Central memory CD8-positive, alpha-beta T cell (primary cell): ENCODE results near the gene ICOSLG.
"Not testable (repeated sequence)": the region's sequence is repeated elsewhere in the genome, so short reads cannot be mapped to it uniquely, and the experiment has no call there.

ENCODE experiments used
- ATAC-seq: fragments of 150-1000 bp; cut with Tn5 transposase; replicated peaks from 2 replicates; pipeline ENCODE4 v1.10.0; 2022; ENCODE audit warnings: mild to moderate bottlenecking, moderate FRiP score, moderate number of reproducible peaks; ENCODE audit not compliant: poor library complexity, severe bottlenecking; ENCODE audit errors: extremely low read depth
- DNase-seq, 2 donors: peaks; one replicate each; pipeline ENCODE4 v3.0.0; 2021; ENCODE audit warnings: low spot score in 2 of 2
- H3K27ac Mint-ChIP-seq: one replicate; pipeline ENCODE4 v1.8.0; 2022; ENCODE audit warnings: low read depth, mild to moderate bottlenecking, moderate library complexity, mixed read lengths
- H3K27me3 Mint-ChIP-seq: one replicate; pipeline ENCODE4 v1.8.0; 2022; ENCODE audit warnings: mixed read lengths
- H3K36me3 Mint-ChIP-seq: one replicate; pipeline ENCODE4 v1.8.0; 2022; ENCODE audit warnings: mild to moderate bottlenecking, moderate library complexity, mixed read lengths; ENCODE audit not compliant: insufficient read depth
- H3K4me1 Mint-ChIP-seq: one replicate; pipeline ENCODE4 v1.8.0; 2022; ENCODE audit warnings: mixed read lengths
- H3K4me3 Mint-ChIP-seq: one replicate; pipeline ENCODE4 v1.8.0; 2022; ENCODE audit warnings: mild to moderate bottlenecking, moderate library complexity, mixed read lengths
- H3K9me3 Mint-ChIP-seq: one replicate; pipeline ENCODE4 v1.8.0; 2022; ENCODE audit warnings: mixed read lengths

The ICOSLG gene, protein sequence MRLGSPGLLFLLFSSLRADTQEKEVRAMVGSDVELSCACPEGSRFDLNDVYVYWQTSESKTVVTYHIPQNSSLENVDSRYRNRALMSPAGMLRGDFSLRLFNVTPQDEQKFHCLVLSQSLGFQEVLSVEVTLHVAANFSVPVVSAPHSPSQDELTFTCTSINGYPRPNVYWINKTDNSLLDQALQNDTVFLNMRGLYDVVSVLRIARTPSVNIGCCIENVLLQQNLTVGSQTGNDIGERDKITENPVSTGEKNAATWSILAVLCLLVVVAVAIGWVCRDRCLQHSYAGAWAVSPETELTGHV

DNA sequence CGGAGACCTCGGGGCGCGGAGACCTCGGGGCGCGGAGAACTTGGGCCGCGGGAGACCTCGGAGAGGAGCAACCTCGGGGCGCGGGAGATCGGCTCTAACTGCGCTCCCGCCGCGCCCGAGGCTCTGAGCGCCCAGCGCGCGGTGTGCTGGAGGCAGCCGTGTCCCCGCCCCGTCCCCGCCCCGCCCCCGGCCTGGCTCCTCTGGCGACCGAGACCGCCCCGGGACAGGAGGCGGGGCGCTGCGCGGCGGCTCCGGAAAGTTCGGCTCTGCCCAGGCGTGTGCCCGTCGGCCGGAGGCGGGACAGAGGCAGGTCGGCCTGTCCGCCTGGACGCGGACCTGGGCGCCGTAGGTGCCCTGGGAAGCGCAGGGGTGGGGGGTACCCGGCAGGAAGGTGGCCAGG is at the start of gene ICOSLG:
Gene ICOSLG, minus strand, starts transcription at position 102 of the 400 bp plus-strand sequence. CDS start 126 bp downstream, outside the sequence.
- not testable (repeated sequence) for H3K4me1 Mint-ChIP-seq, H3K27me3 Mint-ChIP-seq, DNase-seq, H3K36me3 Mint-ChIP-seq, H3K9me3 Mint-ChIP-seq, H3K27ac Mint-ChIP-seq, H3K4me3 Mint-ChIP-seq
- peak; percentile 30 for ATAC-seq

DNA sequence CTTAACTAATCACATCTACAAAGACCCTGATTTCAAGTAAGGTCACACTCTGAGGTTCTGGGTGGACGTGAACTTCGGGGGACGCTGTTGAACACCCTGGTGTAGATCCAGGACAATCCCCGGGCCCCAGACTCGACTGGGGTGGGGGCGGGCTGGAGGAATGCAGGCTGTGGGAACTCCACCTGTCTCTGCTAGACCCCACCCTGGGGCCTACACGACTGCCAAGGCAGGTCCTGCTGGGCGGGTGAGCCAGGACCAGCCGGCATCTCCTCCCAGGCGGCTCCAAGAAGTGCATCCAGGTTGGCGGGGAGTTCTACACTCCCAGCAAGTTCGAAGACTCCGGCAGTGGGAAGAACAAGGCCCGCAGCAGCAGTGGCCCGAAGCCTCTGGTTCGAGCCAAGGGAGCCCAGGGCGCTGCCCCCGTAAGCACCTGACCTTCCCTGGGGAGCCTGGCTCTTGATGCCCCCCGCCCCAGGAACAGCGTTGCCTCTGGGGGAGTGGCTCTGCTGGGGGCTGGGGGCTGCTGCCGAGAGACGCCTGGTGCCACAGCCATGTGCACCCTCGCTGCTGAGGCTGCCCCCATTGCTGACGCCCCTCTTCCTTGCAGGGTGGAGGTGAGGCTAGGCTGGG is 48.8 kb upstream of the ICOSLG start:
- no peak for DNase-seq
- Mint-ChIP-seq H3K9me3 (no peaks in the 10 kb centered on the region), H3K36me3 (peaks cover 2% of the 10 kb centered on the region), H3K27ac (no peak overlapping the region), H3K4me3 (no peak overlapping the region), H3K27me3 (peaks cover 9% of the 10 kb centered on the region), H3K4me1 (peaks cover 5% of the 10 kb centered on the region)
- ATAC-seq: no peak

DNA sequence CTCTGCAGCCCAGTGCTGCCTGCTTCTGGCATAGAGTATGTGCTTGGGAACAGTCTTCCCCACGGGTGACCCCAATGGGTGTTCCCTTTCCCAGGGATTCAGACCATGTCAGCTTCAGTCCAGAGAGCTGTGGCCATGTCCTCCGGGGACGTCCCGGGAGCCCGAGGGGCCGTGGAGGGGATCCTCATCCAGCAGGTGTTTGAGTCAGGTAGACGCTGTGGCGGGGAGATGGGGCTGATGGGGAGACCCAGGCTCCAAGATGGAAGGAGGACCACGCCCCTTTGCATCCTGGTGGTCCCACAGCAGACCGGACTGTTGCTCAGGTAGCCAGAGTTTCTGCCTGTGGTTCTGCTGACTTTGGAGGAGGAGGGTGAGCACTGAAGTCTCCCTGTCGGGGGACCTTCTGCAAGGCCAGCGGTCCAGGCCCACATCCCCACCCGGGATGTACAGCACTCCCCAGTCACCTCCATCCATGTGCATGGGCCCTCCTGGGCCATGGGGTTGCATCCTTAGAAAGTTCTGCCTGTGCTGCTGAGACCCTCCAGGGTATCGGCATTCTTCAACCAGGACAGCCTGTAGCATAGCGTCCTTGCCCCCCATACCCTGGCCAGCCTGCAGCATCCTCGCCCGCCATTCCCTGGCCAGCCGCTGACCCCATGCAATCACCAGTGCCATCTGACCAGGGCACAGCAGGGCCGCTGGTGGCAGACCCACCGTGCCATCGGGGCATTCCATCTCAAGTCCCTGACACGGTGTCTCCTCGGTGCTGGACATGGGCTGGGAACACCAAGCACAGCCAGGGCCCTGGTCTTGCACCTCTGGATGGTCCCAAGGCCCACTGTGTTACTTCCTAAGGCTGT is 47.7 kb upstream of the ICOSLG start:
- peaks cover 2% of the 10 kb centered on the region for H3K36me3 Mint-ChIP-seq
- ATAC-seq: no peak
- no peaks in the 10 kb centered on the region for H3K9me3 Mint-ChIP-seq
- H3K4me3 Mint-ChIP-seq: no peak overlapping the region
- no peak overlapping the region for H3K27ac Mint-ChIP-seq
- H3K27me3 Mint-ChIP-seq: peaks cover 9% of the 10 kb centered on the region
- peaks cover 5% of the 10 kb centered on the region for H3K4me1 Mint-ChIP-seq
- no peak for DNase-seq

DNA sequence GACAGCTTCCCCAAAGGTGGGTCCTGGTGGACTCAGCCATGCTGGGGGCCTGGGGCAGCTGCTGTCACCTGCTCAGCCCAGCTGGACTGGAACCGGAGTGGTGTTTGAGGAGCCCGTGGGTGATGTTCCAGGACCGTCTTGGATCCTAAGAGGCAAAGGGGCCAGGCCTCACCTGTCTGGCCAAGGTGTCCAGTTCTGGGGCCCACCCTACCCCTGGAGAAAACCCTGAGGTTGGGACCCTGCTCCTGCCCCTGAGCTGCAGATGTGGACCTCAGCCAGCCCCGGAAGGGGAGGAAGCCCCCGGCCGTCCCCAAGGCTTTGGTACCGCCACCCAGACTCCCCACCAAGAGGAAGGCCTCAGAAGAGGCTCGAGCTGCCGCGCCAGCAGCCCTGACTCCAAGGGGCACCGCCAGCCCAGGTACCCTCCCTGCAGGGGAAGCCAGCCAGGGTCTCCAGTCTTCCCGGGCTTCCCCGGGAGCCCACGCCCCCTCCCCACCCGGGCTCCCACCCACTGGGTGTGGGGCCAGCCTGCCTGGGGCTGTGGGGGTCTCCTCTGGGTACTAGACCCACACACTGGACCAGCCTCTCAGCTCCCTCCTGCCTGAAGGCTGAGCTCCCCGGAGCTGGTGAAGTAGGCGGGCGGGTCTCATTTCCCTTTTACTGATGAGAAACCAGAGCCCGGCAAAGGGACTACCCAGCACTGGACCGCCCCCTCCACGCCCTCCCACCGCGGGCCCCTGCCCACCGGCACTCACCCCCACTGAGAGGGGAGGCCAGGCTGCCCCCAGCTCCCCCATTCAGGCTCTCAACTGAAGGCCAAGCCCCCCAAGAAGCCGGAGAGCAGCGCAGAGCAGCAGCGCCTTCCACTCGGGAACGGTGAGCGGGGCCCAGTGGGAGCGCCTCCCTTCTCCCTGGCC is 46.2 kb upstream of the ICOSLG start:
- H3K27me3 Mint-ChIP-seq: peaks cover 9% of the 10 kb centered on the region
- peaks cover 5% of the 10 kb centered on the region for H3K4me1 Mint-ChIP-seq
- H3K9me3 Mint-ChIP-seq: no peaks in the 10 kb centered on the region
- ATAC-seq (no peak), DNase-seq (no peak)
- H3K4me3 Mint-ChIP-seq: no peak overlapping the region
- H3K36me3 Mint-ChIP-seq: no peaks in the 10 kb centered on the region
- no peak overlapping the region for H3K27ac Mint-ChIP-seq

DNA sequence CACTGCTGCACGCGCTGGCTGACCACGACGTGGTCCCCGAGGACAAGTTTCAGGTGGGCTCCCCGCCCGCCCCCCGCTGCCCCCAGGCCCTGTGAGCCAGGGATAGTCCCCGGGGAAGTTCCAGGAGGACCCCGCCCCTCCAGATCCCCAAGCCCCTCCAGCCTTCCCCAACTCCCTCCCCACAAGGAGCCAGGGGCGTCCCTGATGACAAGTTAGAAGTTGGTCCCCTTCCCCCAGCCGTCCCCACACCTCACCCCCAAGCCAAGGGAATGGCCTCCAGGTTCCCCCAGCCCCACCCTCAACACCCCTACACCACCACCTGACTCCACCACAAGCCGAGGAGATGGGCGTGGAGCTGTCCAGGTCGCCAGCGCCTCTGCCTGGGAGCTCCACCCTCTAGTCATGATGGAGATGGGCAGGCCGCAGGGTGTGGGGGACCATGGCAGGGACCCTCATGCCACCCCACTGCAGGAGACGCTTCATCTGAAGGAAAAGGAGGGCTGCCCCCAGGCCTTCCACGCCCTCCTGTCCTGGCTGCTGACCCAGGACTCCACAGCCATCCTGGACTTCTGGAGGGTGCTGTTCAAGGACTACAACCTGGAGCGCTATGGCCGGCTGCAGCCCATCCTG is 45.5 kb upstream of the ICOSLG start:
- no peak for DNase-seq
- peaks cover 9% of the 10 kb centered on the region for H3K27me3 Mint-ChIP-seq

DNA sequence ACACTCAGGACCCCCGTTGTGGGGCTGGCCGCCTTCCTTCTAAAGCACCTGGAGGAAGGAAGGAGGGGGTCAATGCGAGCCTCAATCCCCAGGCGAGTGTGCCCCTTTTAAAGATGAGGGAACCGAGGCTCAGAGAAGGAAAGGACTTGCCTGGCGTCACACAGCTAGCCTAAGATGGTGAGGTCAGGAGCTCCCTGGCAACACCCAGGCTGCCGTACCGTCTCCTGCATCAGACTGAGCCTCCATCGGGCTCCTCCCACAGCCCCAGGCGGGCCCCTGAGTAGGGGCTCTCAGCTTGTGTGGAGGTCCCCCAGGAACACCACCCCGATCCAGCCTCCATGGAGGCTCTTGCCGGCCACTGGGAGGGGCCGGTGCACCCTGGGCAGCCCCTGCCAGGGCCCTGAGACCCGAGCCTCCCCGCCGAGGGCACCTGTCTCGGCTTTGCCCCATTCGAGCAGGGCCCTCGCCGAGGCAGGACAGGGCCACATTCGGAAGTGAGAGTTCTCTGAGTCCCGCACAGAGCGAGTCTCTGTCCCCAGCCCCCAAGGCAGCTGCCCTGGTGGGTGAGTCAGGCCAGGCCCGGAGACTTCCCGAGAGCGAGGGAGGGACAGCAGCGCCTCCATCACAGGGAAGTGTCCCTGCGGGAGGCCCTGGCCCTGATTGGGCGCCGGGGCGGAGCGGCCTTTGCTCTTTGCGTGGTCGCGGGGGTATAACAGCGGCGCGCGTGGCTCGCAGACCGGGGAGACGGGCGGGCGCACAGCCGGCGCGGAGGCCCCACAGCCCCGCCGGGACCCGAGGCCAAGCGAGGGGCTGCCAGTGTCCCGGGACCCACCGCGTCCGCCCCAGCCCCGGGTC is 44.6 kb upstream of the ICOSLG start, which contains the start of gene AIRE:
Gene AIRE, plus strand, starts transcription at position 739 of the 855 bp plus-strand sequence. CDS start 131 bp downstream, outside the sequence.
- H3K27ac Mint-ChIP-seq: no peak within 1 kb of the TSS
- peaks cover 3% of the 10 kb centered on the region for H3K4me1 Mint-ChIP-seq
- ATAC-seq (no peak), DNase-seq (no peak)
- H3K27me3 Mint-ChIP-seq: peaks cover 5% of the 10 kb centered on the region
- no peaks in the 10 kb centered on the region for H3K9me3 Mint-ChIP-seq
- no peaks in the 10 kb centered on the region for H3K36me3 Mint-ChIP-seq
- no peak within 1 kb of the TSS for H3K4me3 Mint-ChIP-seq

More for the DNA sequence above, 45.5 kb upstream of the ICOSLG start:
- H3K36me3 Mint-ChIP-seq: no peaks in the 10 kb centered on the region
- H3K27ac Mint-ChIP-seq: no peak overlapping the region
- no peaks in the 10 kb centered on the region for H3K9me3 Mint-ChIP-seq
- peaks cover 5% of the 10 kb centered on the region for H3K4me1 Mint-ChIP-seq
- H3K4me3 Mint-ChIP-seq: no peak overlapping the region
- ATAC-seq: no peak

DNA sequence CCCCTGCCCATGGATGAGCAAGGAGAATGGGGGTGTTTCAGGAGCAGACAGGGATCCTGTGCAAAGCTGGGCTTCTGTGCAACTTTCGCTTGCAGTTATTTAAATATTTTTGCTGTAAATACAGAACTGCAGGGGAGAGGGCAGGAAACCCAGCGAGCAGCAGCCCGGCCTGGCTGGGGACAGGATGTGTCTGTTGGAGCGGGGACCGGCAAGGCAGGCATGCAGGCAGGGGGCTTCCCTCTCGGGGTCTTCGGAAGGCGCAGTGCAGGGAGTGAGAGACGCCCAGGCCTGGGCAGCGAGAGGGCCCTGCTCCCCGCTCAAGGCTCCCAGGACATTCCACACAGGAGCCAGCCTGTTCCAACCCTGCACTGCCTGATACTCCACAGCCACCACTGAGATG is 43.2 kb upstream of the ICOSLG start:
- DNase-seq: no peak
- ATAC-seq: no peak
- no peak overlapping the region for H3K27ac Mint-ChIP-seq
- H3K4me1 Mint-ChIP-seq: no peaks in the 10 kb centered on the region
- H3K36me3 Mint-ChIP-seq: no peaks in the 10 kb centered on the region
- no peaks in the 10 kb centered on the region for H3K9me3 Mint-ChIP-seq
- no peak overlapping the region for H3K4me3 Mint-ChIP-seq
- no peaks in the 10 kb centered on the region for H3K27me3 Mint-ChIP-seq

DNA sequence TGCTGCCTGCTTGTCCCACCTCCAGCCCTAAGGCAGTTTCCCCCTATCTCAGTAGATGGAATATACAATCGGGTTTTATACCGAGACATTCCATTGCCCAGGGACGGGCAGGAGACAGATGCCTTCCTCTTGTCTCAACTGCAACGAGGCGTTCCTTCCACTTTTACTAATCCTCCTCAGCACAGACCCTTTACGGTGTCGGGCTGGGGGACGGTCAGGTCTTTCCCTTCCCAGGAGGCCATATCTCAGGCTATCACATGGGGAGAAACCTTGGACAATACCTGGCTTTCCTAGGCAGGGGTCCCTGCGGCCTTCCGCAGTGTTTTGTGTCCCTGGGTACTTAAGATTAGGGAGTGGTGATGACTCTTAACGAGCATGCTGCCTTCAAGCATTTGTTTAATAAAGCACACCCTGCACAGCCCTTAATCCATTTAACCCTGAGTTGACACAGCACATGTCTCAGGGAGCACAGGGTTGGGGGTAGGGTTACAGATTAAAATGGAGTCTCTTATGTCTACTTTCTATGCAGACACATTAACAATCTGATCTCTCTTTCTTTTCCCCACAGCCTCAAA is 42.6 kb upstream of the ICOSLG start:
- DNase-seq, H3K27ac Mint-ChIP-seq, H3K9me3 Mint-ChIP-seq, H3K36me3 Mint-ChIP-seq, H3K4me3 Mint-ChIP-seq, ATAC-seq, H3K4me1 Mint-ChIP-seq, H3K27me3 Mint-ChIP-seq: not testable (repeated sequence)

DNA sequence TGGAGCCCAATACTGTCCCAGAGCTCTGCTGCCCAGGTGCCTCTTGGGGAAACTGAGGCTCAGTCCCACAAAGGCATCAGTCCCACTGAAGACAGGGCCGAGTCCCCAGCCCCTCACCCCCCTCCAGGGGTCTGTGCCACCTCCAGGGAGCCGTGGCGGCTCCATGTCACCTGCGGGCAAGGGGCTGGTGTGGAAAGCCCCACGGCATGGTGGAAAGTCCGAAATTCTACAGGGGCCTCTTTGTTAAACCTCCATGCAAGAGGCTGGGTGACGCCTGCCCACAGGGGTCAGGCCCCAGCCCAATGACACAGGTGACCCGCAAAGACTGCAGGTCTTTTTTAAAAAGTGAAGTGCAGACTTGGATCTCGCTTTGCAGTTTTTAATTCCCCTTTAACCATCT is 41.6 kb upstream of the ICOSLG start:
- Mint-ChIP-seq H3K4me3 (no peak overlapping the region), H3K27me3 (no peaks in the 10 kb centered on the region), H3K27ac (no peak overlapping the region), H3K36me3 (no peaks in the 10 kb centered on the region), H3K4me1 (no peaks in the 10 kb centered on the region), H3K9me3 (no peaks in the 10 kb centered on the region)
- ATAC-seq: no peak
- no peak for DNase-seq

DNA sequence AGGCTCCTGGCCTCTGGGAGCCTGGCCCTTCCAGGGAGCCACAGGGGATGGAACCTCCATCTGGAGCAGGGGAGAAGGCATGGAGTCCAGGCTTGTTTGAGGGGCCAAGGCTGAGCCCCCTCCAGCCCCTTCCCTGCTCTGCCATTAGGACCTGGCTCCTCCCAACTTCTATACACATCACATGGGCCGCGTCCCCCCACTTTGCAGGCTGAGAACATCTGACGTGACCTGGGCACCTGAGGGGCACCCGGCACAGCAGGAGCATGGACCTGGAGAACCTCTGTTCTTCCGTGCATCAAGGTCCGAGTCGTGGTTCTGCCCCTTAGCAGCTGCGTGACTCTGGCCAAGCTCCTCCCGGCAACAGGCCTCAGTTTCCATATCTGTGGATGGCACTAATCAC is 41.1 kb upstream of the ICOSLG start:
- DNase-seq (no peak), ATAC-seq (no peak)
- Mint-ChIP-seq H3K36me3 (no peaks in the 10 kb centered on the region), H3K27ac (no peak overlapping the region), H3K9me3 (no peaks in the 10 kb centered on the region), H3K27me3 (no peaks in the 10 kb centered on the region), H3K4me1 (no peaks in the 10 kb centered on the region), H3K4me3 (no peak overlapping the region)
